Hepatocyte (in vitro differentiated cells): Measurements from ENCODE around the gene SPPL2C. TPM values are rescaled to one million over a fixed set of nuclear protein-coding genes. Genes with fewer than 3 reads are reported as not detected.

Experiments used
- DNase-seq: peaks from one replicate; pipeline ENCODE4 v3.0.0-alpha.2; 2016; ENCODE audit warnings: low spot score
- H2AFZ ChIP-seq: fragments of 200-600 bp; sonication (generic); 2 replicates; pipeline ENCODE4 v1.6.0; 2016; ENCODE audit warnings: antibody characterized with exemption, mild to moderate bottlenecking
- H3K27ac ChIP-seq: fragments of 200-600 bp; sonication (generic); 2 replicates; pipeline ENCODE4 v1.5.1; 2016; ENCODE audit warnings: mild to moderate bottlenecking
- H3K27me3 ChIP-seq: fragments of 200-600 bp; sonication (generic); 2 replicates; pipeline ENCODE4 v1.6.1; 2016
- H3K36me3 ChIP-seq: fragments of 200-600 bp; sonication (generic); replicated peaks from 2 replicates; pipeline ENCODE4 v1.5.1; 2016; ENCODE audit warnings: low read depth; ENCODE audit not compliant: insufficient read depth
- H3K4me1 ChIP-seq: fragments of 200-600 bp; sonication (generic); 2 replicates; pipeline ENCODE4 v1.5.1; 2016; ENCODE audit warnings: mild to moderate bottlenecking, moderate library complexity; ENCODE audit not compliant: insufficient read depth
- H3K4me2 ChIP-seq: fragments of 200-600 bp; sonication (generic); 2 replicates; pipeline ENCODE4 v1.6.0; 2016
- H3K4me3 ChIP-seq: fragments of 200-600 bp; sonication (generic); 2 replicates; pipeline ENCODE4 v1.5.1; 2016; ENCODE audit warnings: mild to moderate bottlenecking
- H3K79me2 ChIP-seq: fragments of 200-600 bp; sonication (generic); 2 replicates; pipeline ENCODE4 v1.6.0; 2017; ENCODE audit warnings: mild to moderate bottlenecking
- H3K9me2 ChIP-seq: fragments of 200-600 bp; sonication (generic); replicated peaks from 2 replicates; pipeline ENCODE4 v1.6.0; 2017; ENCODE audit warnings: mild to moderate bottlenecking; ENCODE audit not compliant: insufficient read depth
- H3K9me3 ChIP-seq: fragments of 200-600 bp; sonication (generic); 2 replicates; pipeline ENCODE4 v1.5.1; 2016; ENCODE audit warnings: low read depth, mild to moderate bottlenecking
- H4K20me1 ChIP-seq: fragments of 200-600 bp; sonication (generic); 2 replicates; pipeline ENCODE4 v1.6.0; 2016; ENCODE audit warnings: mild to moderate bottlenecking; ENCODE audit not compliant: insufficient read depth, poor library complexity, severe bottlenecking
- CTCF ChIP-seq: fragments of 200-600 bp; sonication (generic); IDR thresholded peaks from 2 replicates; pipeline ENCODE4 v1.5.1; 2016; ENCODE audit warnings: antibody characterized with exemption, mild to moderate bottlenecking; ENCODE audit not compliant: poor library complexity
- EZH2 ChIP-seq: fragments of 200-600 bp; sonication (generic); IDR thresholded peaks from 2 replicates; pipeline ENCODE4 v1.6.1; 2016; ENCODE audit warnings: antibody characterized with exemption, mild to moderate bottlenecking, borderline replicate concordance
- EZH2phosphoT487 ChIP-seq: fragments of 200-600 bp; sonication (generic); IDR thresholded peaks from one replicate; pipeline ENCODE4 v1.6.1; 2018; ENCODE audit warnings: antibody characterized with exemption, mild to moderate bottlenecking, low read depth, moderate library complexity; ENCODE audit not compliant: unreplicated experiment, severe bottlenecking
- WGBS: methylation state at CpG from one replicate; pipeline ENCODE4 v1.1.6; 2016; ENCODE audit warnings: low lambda C conversion rate; ENCODE audit errors: missing lambda C conversion rate; 5-methylcytosine and 5-hydroxymethylcytosine counted together
- polyA plus RNA-seq: library from polyadenylated mRNA; unstranded; fragments of >200 nt; fragmentation: Nextera tagmentation; extraction: Ambion mirVana; gene quantifications from 2 replicates; pipeline ENCODE4 v1.2.1, GENCODE V29; 2016
- total RNA-seq: library from RNA; depleted of rRNA; stranded (reverse); fragments of >200 nt; gene quantifications from 2 replicates; pipeline ENCODE4 v1.2.3, GENCODE V29; 2014

SPPL2C gene
- total and polyA plus RNA-seq, 2 experiments from 2014 or later = not detected

GRCh38 chr17:45846223-45846622 is 1.5 kb downstream of the SPPL2C start:
- DNase-seq = no peak
- H2AFZ ChIP-seq = no peak overlapping the region
- no peaks in the 10 kb centered on the region for H3K36me3 ChIP-seq
- 84% methylated on average over 10 of the region's 10 CpGs for WGBS
- no peaks in the 10 kb centered on the region for H3K9me2 ChIP-seq
- H3K27ac ChIP-seq = no peak overlapping the region
- no peaks in the 10 kb centered on the region for H3K27me3 ChIP-seq
- no peak for TF ChIP-seq CTCF
- no peaks in the 10 kb centered on the region for H4K20me1 ChIP-seq
- no peak overlapping the region for H3K4me3 ChIP-seq
- no peaks in the 10 kb centered on the region for H3K9me3 ChIP-seq
- H3K4me1 ChIP-seq = no peaks in the 10 kb centered on the region
- H3K79me2 ChIP-seq = no peaks in the 10 kb centered on the region
- no peak overlapping the region for H3K4me2 ChIP-seq

GRCh38 chr17:45846646-45847045 is 2.0 kb downstream of the SPPL2C start:
- no peaks in the 10 kb centered on the region for H4K20me1 ChIP-seq
- no peak overlapping the region for H2AFZ ChIP-seq
- no peak for TF ChIP-seq EZH2
- no peak for TF ChIP-seq CTCF
- no peak for TF ChIP-seq EZH2phosphoT487
- H3K27me3 ChIP-seq = peaks cover 1% of the 10 kb centered on the region
- H3K4me3 ChIP-seq = no peak overlapping the region
- no peaks in the 10 kb centered on the region for H3K79me2 ChIP-seq
- no peak overlapping the region for H3K27ac ChIP-seq
- no peaks in the 10 kb centered on the region for H3K9me3 ChIP-seq
- no peak for DNase-seq
- no peaks in the 10 kb centered on the region for H3K4me1 ChIP-seq
- H3K36me3 ChIP-seq = no peaks in the 10 kb centered on the region
- no peak overlapping the region for H3K4me2 ChIP-seq
- 84% methylated on average over 8 of the region's 9 CpGs for WGBS
- no peaks in the 10 kb centered on the region for H3K9me2 ChIP-seq

GRCh38 chr17:45847101-45847500 is 2.4 kb downstream of the SPPL2C start:
- 98% methylated on average over 4 of the region's 4 CpGs for WGBS
- no peak overlapping the region for H3K27ac ChIP-seq
- no peak for TF ChIP-seq CTCF
- TF ChIP-seq EZH2 = no peak
- no peak for TF ChIP-seq EZH2phosphoT487

GRCh38 chr17:45847747-45848146 is 3.1 kb downstream of the SPPL2C start:
- no peak overlapping the region for H3K4me3 ChIP-seq
- no peaks in the 10 kb centered on the region for H3K79me2 ChIP-seq
- no peaks in the 10 kb centered on the region for H4K20me1 ChIP-seq
- peaks cover 6% of the 10 kb centered on the region for H3K27me3 ChIP-seq
- WGBS = 85% methylated on average over 5 of the region's 5 CpGs
- no peak for DNase-seq
- no peaks in the 10 kb centered on the region for H3K9me3 ChIP-seq
- no peaks in the 10 kb centered on the region for H3K36me3 ChIP-seq
- TF ChIP-seq EZH2 = no peak
- TF ChIP-seq EZH2phosphoT487 = no peak
- no peak for TF ChIP-seq CTCF
- H3K27ac ChIP-seq = no peak overlapping the region
- no peak overlapping the region for H2AFZ ChIP-seq
- no peak overlapping the region for H3K4me2 ChIP-seq
- H3K9me2 ChIP-seq = no peaks in the 10 kb centered on the region
- no peaks in the 10 kb centered on the region for H3K4me1 ChIP-seq

More at GRCh38 chr17:45847101-45847500, 2.4 kb downstream of the SPPL2C start:
- H3K9me2 ChIP-seq = no peaks in the 10 kb centered on the region
- DNase-seq = no peak
- no peaks in the 10 kb centered on the region for H3K4me1 ChIP-seq
- H3K27me3 ChIP-seq = peaks cover 6% of the 10 kb centered on the region
- H4K20me1 ChIP-seq = no peaks in the 10 kb centered on the region
- H3K4me2 ChIP-seq = no peak overlapping the region
- no peak overlapping the region for H3K4me3 ChIP-seq
- H3K36me3 ChIP-seq = no peaks in the 10 kb centered on the region
- no peak overlapping the region for H2AFZ ChIP-seq
- H3K9me3 ChIP-seq = no peaks in the 10 kb centered on the region
- H3K79me2 ChIP-seq = no peaks in the 10 kb centered on the region
